NK-92 treated with Interleukin-12 subunit alpha and Interleukin-12 subunit beta, amount 100 ng/mL, for 24 hours (cell line): ENCODE data around the gene MON1B.

Experiments
- DNase-seq: peaks from one replicate; lab custom pipeline; 2025; lab: John Stamatoyannopoulos, UW

The MON1B gene

DNA sequence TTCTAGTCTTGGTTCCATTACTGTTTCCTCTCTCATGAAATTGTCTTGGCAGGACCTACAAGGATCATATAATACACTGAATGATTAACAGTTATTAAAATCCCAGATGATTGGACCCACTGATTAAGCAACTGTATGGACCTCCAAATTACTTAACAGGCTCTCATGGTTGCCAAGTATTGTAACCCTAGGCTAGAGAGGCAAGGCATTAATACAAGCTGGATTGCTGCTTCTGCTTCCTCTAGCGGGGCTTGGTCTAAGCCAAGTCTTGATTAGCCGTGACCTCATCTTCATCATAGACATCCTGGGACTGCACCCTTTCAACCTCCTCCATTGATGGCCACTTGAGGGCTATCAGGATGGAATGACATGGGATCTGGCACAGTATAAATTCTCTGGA lies 55.2 kb downstream of the MON1B start:
- no peak for DNase-seq

DNA sequence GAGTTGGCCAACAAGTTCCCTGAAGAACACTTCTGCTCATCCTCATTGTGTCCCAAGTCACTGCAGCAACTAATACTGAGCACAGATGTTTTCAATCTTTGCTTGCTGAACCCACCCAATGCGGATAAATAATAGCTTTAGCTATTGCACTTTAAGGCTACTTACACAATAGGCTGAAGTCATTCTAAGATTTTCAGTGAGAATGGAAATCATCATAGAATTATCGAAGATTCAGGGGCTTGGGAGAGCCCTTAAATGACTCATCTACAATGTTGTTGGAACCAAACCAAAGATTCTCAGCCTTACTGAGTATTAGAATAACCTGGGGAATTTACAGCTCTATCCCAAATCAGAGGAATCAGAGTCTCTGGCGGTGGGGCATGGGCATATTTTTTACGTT lies 59.4 kb downstream of the MON1B start:
- DNase-seq = no peak
